Breast epithelium (tissue), 3 donors: ENCODE data around the gene PDLIM1.

Experiments
- CTCF ChIP-seq, 3 donors: fragments of 450-650 bp; IDR thresholded peaks; one replicate each; pipeline ENCODE4 v1.5.1; 2016 to 2017; ENCODE audit warnings: antibody characterized with exemption in 3 of 3, mild to moderate bottlenecking in 3 of 3, moderate library complexity in 3 of 3
- POLR2A ChIP-seq: fragments of 450-650 bp; IDR thresholded peaks from one replicate; pipeline ENCODE4 v1.6.1; 2016; ENCODE audit warnings: antibody characterized with exemption, mild to moderate bottlenecking, moderate library complexity

- no peak for TF ChIP-seq POLR2A
- TF ChIP-seq CTCF (IDR thresholded peaks at IDR 0.05) = no peak
These were observed 40.2 kb upstream of the PDLIM1 start for GRCh38 chr10:95330966-95331453.
